ENCODE data around the gene P2RX6.

Gene P2RX6

GRCh38 chr22:20979940-20980453, 35.0 kb upstream of the P2RX6 start:
- no peak for DNase-seq (ENCODE audit: low read depth, low spot score)

GRCh38 chr22:20980523-20980922, 34.4 kb upstream of the P2RX6 start:
- DNase-seq (ENCODE audit: low read depth, low spot score): no peak

DNA sequence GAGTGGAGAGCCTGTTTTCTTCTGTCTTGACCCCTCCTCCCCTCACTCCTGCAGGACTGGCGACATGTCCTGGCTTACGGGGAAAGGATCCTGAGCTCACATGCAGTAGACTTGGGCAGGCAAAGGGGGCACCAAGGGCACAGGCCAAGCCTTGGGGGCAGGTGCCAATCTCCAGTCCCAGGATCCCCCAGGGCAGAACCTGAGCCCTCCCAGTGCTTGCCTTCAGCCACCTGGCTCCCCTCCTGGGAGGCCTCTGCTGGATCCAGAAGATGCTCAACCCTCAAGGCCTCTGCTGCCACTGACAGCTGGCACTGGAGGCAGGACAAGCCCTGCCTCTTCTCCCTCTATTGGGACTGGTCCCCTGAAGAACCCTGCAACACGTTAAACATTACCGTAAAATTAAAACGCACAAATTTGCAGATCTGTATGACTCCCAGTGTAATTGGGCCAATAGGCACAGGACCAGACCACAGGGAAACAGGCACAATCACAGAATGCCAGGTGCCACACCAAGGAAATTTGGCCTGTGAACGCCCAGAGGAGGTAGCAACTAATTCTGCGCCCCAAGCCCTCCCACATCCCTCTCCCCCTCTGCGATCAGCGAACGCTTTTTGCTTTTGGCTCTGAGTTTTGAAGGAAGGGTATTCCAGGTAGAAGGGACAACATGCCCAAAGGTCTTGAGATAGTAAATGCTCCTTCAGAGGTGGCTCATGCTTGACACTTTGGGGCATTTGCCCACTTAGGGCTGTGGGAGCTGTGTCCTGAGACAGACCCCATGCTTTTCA, 33.8 kb upstream of the P2RX6 start:
- DNase-seq (ENCODE audit: low read depth, low spot score): no peak

GRCh38 chr22:20981787-20982562, 33.0 kb upstream of the P2RX6 start, which contains the start of gene LZTR1:
TSS of gene LZTR1 (plus strand) at chr22:20982297. CDS start at chr22:20982372, 75 bp downstream.
- peak; percentile 58 for DNase-seq (ENCODE audit: low read depth, low spot score)

DNA sequence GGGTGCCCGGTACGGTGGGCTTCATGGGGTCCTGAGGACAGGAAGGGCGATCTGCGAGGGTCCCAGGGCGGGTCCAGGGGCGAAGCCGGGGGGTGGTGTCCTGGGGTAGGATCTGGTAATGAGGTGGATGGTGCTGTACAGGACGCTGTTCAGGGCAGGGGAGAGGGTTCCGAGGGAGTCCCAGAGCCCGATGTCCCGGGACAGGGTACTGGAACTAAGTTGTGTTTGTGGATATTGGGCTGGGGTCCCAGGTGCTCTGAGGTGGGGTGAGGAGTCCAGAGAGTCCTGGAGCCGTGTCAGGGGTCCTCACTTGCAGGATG, 32.4 kb upstream of the P2RX6 start:
- no peak for DNase-seq (ENCODE audit: low read depth, low spot score)

- DNase-seq (ENCODE audit: low read depth, low spot score): no peak
These were observed 31.7 kb upstream of the P2RX6 start for GRCh38 chr22:20983081-20983771.

DNA sequence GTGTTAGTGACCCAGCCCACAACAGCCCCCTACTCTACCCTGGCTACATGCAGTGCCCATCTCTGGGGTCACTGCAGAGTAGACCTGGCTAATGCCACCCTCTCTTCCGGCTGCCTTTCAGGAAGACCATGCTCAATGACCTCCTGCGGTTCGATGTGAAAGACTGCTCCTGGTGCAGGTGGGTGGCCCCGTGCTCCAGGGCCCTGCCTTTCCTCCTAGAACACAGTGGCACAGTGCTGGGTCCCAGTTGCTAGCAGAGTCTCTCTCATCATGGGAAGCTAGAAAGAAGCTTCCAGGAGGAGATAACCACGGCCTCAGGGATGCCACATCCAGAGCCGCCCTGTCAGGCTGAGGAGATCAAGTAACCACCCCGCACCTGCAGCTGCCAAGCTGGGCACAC, 29.2 kb upstream of the P2RX6 start:
- DNase-seq (ENCODE audit: low read depth, low spot score): no peak

GRCh38 chr22:20986365-20986764, 28.6 kb upstream of the P2RX6 start:
- no peak for DNase-seq (ENCODE audit: low read depth, low spot score)

DNA sequence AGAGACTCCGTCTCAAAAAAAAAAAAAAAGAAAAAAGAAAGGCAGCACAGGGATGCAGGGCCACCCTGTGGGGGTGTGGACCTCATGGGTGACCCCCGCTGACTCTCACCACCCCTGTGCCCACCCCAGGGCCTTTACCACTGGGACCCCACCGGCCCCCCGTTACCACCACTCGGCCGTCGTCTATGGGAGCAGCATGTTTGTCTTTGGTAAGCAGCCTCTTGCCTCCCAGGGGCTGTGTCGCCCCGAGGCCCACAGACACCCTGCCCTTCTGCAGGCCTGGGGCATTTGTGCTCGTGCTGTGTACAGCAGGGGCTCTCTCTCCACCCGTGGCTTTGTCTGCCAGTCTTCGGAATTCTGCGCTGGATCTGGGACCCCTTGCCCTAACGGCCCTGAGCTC, 27.6 kb upstream of the P2RX6 start:
- DNase-seq (ENCODE audit: low read depth, low spot score): no peak

DNA sequence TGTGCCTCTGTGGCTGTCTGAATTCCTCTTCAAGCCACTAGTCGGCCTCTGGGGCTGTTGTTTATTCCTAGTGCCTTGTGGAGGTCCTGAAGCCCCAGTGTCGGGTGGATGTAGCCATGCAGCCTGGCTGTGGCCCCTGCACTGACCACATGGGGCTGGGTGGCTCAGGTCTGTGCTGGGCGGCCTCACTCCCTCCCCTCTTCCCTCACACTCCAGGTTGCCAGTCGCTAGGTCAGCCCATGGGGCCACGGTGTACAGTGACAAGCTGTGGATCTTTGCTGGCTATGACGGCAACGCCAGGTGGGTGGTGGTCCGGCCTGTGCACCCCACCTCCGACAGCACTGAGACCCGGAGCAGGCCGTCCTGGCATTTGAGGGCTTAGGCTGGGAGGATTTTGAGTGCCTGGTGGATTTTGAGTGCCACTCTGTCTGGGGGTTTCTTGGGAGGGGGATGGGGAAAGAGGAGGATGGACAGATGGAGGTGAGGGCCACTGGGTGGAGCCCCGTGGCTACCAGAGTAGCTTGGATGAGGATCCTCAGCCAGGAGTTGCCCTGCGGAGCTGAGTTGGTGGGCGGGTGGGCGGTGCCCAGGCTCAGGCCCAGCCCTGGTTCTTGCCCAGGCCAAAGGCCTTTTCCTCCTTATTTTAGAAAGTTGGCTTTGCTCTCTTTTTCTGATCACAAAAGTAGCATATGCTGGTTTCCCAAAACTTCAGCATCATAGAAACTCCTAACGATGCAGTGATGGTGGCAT, 26.2 kb upstream of the P2RX6 start:
- no peak for DNase-seq (ENCODE audit: low read depth, low spot score)

- DNase-seq (ENCODE audit: low read depth, low spot score): no peak
These were observed 25.4 kb upstream of the P2RX6 start for GRCh38 chr22:20989323-20990138.

DNA sequence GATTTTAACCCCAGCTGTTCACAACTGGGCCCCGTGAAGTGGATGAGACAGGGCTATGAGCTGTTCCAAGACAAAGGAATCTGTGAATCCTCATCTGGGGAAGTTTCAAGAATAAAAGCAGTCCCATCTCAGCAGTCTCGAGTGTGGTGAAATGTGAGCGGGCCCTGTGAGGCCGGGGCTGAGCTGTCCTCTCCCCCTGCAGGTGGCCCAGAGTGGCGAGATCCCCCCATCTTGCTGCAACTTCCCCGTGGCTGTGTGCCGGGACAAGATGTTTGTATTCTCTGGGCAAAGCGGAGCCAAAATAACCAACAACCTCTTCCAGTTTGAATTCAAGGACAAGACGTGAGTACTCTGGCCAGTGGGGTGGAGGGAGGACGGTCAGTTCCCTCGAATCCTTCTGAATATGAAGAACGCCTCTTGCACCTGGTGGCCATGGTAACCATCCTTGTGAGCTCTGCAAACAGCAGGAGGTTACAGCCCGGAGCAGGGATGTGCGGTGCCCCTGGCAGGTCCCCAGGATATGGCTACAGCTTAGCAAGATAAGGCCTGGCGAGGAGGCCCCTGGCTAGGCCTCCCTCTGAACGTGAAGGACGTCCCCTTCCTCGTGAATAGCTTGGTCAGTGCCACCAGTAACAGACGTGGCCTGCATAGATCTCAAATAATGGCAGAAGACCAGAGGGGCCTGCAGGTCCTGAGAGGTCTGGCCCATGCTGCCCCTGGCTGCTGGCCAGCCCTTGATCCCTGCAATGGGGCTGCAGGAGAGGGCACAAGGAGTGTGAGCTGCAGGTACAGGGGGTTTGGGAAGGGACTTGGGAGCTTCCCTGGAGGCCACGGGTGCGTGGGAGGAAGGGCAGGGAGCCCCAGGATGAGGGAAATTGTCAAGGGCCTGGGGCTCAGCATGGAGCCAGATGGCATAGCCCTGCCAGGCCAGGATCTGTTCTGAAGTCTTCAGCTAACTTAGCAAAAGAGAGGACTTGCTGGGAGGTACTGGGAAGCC, 24.5 kb upstream of the P2RX6 start:
- DNase-seq (ENCODE audit: low read depth, low spot score): no peak

GRCh38 chr22:20991252-20992055, 23.5 kb upstream of the P2RX6 start:
- no peak for DNase-seq (ENCODE audit: low read depth, low spot score)

GRCh38 chr22:20992056-20992442, 22.9 kb upstream of the P2RX6 start:
- DNase-seq (ENCODE audit: low read depth, low spot score): no peak

- no peak for DNase-seq (ENCODE audit: low read depth, low spot score)
These were observed 22.3 kb upstream of the P2RX6 start for GRCh38 chr22:20992456-20993303.

DNA sequence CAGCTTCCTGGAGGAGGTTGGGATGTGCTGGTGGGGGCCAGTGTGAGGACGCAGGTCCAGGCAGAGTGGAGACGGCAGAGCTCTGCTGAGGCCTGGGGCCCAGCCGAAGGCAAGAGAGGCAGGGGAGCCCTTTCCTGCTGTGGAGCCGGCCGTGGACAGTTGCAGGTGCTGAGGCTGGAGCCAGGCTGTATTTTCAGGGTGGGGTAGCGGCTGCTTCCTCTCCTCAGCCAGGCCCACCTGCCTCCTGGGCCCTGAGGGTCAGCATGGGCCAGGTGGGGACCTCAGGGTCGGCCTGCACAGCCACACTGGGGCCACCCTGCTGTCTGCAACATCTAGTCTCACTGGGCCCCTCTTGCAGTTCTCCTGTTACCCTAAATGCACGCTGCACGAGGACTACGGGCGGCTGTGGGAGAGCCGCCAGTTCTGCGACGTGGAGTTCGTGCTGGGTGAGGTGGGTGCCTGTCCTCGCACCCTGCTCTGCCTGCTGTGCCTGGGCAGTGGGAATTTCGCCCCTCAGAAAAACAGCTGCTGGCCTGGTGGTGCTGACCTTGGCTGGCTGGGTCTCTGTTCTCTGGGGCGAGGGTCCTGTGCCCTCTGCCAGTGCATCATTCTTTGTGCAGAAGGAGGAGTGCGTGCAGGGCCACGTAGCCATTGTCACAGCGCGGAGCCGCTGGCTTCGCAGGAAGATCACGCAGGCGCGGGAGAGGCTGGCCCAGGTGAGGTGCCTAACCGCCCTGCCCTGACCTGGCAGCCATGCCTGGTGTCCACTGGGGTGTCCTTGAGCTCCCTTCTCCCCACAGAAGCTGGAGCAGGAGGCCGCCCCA, 21.4 kb upstream of the P2RX6 start:
- DNase-seq (ENCODE audit: low read depth, low spot score): no peak
